ENCODE data around the gene STUM. TPM values are rescaled to one million over a fixed set of nuclear protein-coding genes. Genes with fewer than 3 reads are reported as not detected.
A peak's percentile ranks its signal among the peaks of the same experiment; 100 is the strongest.

STUM gene
- total and polyA plus RNA-seq, 2 donors (not counting 1 experiment from before 2014, with no cell fraction given) = 0.01 TPM; not detected in 1

GRCh38 chr1:226506921-226507320, 41.6 kb upstream of the STUM start:
- H3K4me2 ChIP-seq (ENCODE audit: extremely low read depth, insufficient read depth, low read length) = no peak overlapping the region
- no peaks in the 10 kb centered on the region for H3K4me1 ChIP-seq (ENCODE audit: control insufficient read depth, extremely low read depth, insufficient read depth, low read length)
- TF ChIP-seq EZH2 (IDR thresholded peaks at IDR 0.05; ENCODE audit: low read length, missing control alignments) = no peak
- TF ChIP-seq, protein P1, sequence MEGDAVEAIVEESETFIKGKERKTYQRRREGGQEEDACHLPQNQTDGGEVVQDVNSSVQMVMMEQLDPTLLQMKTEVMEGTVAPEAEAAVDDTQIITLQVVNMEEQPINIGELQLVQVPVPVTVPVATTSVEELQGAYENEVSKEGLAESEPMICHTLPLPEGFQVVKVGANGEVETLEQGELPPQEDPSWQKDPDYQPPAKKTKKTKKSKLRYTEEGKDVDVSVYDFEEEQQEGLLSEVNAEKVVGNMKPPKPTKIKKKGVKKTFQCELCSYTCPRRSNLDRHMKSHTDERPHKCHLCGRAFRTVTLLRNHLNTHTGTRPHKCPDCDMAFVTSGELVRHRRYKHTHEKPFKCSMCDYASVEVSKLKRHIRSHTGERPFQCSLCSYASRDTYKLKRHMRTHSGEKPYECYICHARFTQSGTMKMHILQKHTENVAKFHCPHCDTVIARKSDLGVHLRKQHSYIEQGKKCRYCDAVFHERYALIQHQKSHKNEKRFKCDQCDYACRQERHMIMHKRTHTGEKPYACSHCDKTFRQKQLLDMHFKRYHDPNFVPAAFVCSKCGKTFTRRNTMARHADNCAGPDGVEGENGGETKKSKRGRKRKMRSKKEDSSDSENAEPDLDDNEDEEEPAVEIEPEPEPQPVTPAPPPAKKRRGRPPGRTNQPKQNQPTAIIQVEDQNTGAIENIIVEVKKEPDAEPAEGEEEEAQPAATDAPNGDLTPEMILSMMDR (conservative IDR thresholded peaks at IDR 0.05 in 1 of 2, IDR thresholded peaks at IDR 0.05 in 1 of 2; ENCODE audit: low read depth in 1 of 2, low read length in 2 of 2) = no peak
- H3K36me3 ChIP-seq (ENCODE audit: control insufficient read depth, insufficient read depth, low read length) = no peaks in the 10 kb centered on the region
- no peaks in the 10 kb centered on the region for H4K20me1 ChIP-seq (ENCODE audit: control insufficient read depth, extremely low read depth, insufficient read depth, low read length)
- H3K4me3 ChIP-seq (replicated peaks in 1 of 4; ENCODE audit: control extremely low read depth in 1 of 4, insufficient read depth in 1 of 4, low read depth in 3 of 4, low read length in 4 of 4) = no peak overlapping the region
- no peak overlapping the region for H3K27ac ChIP-seq (ENCODE audit: insufficient read depth, low read length)
- H2AFZ ChIP-seq (ENCODE audit: low read length) = no peak overlapping the region
- no peak overlapping the region for H3K9ac ChIP-seq (ENCODE audit: insufficient read depth, low read length)
- H3K79me2 ChIP-seq (ENCODE audit: control insufficient read depth, insufficient read depth, low read length) = no peaks in the 10 kb centered on the region
- peaks cover 2% of the 10 kb centered on the region for H3K27me3 ChIP-seq (ENCODE audit: control insufficient read depth, insufficient read depth, low read length)
- H3K9me3 ChIP-seq (ENCODE audit: control insufficient read depth, insufficient read depth, low read depth, low read length) = no peaks in the 10 kb centered on the region
- DNase-seq (ENCODE audit: low read depth in 2 of 2) = no peak

DNA sequence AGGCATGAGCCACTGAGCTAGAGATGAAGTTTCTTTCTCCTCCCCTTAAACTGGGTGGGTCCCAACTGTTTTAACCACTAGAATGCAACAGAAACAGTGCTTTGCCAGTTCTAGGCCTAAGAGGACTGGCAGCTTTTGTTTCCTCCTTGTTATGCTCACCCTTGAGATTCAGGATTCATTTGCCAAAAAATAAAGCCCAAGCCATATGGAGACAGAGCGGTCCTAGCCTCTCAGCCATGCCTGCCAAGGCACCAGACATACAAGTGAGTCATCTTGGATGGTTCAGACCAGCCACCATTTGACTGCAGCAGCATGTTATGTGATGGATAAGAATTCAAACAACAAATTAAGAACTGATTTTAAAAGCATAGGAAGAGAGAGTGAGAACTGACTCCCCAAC, 38.1 kb upstream of the STUM start:
- H3K4me2 ChIP-seq (ENCODE audit: extremely low read depth, insufficient read depth, low read length) = no peak overlapping the region
- TF ChIP-seq EZH2 (IDR thresholded peaks at IDR 0.05; ENCODE audit: low read length, missing control alignments) = no peak
- TF ChIP-seq, protein P1 (conservative IDR thresholded peaks at IDR 0.05 in 1 of 2, IDR thresholded peaks at IDR 0.05 in 1 of 2; ENCODE audit: low read depth in 1 of 2, low read length in 2 of 2) = no peak
- H3K4me1 ChIP-seq (ENCODE audit: control insufficient read depth, extremely low read depth, insufficient read depth, low read length) = no peaks in the 10 kb centered on the region
- H3K9me3 ChIP-seq (ENCODE audit: control insufficient read depth, insufficient read depth, low read depth, low read length) = no peaks in the 10 kb centered on the region
- H2AFZ ChIP-seq (ENCODE audit: low read length) = no peak overlapping the region
- H3K4me3 ChIP-seq (replicated peaks in 1 of 4; ENCODE audit: control extremely low read depth in 1 of 4, insufficient read depth in 1 of 4, low read depth in 3 of 4, low read length in 4 of 4) = no peak overlapping the region
- peaks cover 2% of the 10 kb centered on the region for H3K27me3 ChIP-seq (ENCODE audit: control insufficient read depth, insufficient read depth, low read length)
- H3K79me2 ChIP-seq (ENCODE audit: control insufficient read depth, insufficient read depth, low read length) = no peaks in the 10 kb centered on the region
- no peaks in the 10 kb centered on the region for H4K20me1 ChIP-seq (ENCODE audit: control insufficient read depth, extremely low read depth, insufficient read depth, low read length)
- H3K36me3 ChIP-seq (ENCODE audit: control insufficient read depth, insufficient read depth, low read length) = no peaks in the 10 kb centered on the region
- peak in 1 of 2 donors; percentile 39 for DNase-seq (ENCODE audit: low read depth in 2 of 2)
- H3K9ac ChIP-seq (ENCODE audit: insufficient read depth, low read length) = no peak overlapping the region
- no peak overlapping the region for H3K27ac ChIP-seq (ENCODE audit: insufficient read depth, low read length)

DNA sequence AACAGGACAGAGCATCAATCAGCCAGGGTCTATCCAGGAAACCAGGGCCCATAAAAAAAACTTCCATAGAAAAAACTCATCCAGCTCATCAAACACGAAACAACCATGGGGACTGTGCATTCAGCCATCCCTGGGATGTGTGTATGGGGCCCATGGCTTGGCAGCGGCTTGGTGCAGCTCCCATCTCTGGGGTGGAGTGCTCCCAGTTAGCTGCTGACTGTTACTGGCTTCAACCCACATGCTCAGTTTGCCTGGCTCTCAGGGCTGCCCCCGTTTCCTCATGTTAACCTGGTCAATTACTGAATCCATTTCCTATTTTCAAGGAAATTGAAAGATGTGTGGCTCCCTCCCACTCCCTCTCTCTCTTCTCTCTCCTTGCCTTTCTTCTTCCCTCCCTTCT, 37.3 kb upstream of the STUM start:
- Histone ChIP-seq H3K4me1 (ENCODE audit: control insufficient read depth, extremely low read depth, insufficient read depth, low read length) (no peaks in the 10 kb centered on the region), H3K79me2 (ENCODE audit: control insufficient read depth, insufficient read depth, low read length) (no peaks in the 10 kb centered on the region), H3K27ac (ENCODE audit: insufficient read depth, low read length) (no peak overlapping the region), H2AFZ (ENCODE audit: low read length) (no peak overlapping the region), H3K9ac (ENCODE audit: insufficient read depth, low read length) (no peak overlapping the region), H4K20me1 (ENCODE audit: control insufficient read depth, extremely low read depth, insufficient read depth, low read length) (no peaks in the 10 kb centered on the region), H3K36me3 (ENCODE audit: control insufficient read depth, insufficient read depth, low read length) (no peaks in the 10 kb centered on the region), H3K27me3 (ENCODE audit: control insufficient read depth, insufficient read depth, low read length) (peaks cover 2% of the 10 kb centered on the region), H3K4me3 (replicated peaks in 1 of 4; ENCODE audit: control extremely low read depth in 1 of 4, insufficient read depth in 1 of 4, low read depth in 3 of 4, low read length in 4 of 4) (no peak overlapping the region), H3K4me2 (ENCODE audit: extremely low read depth, insufficient read depth, low read length) (no peak overlapping the region), H3K9me3 (ENCODE audit: control insufficient read depth, insufficient read depth, low read depth, low read length) (no peaks in the 10 kb centered on the region)
- TF ChIP-seq EZH2 (IDR thresholded peaks at IDR 0.05; ENCODE audit: low read length, missing control alignments) = no peak
- TF ChIP-seq, protein P1 (conservative IDR thresholded peaks at IDR 0.05 in 1 of 2, IDR thresholded peaks at IDR 0.05 in 1 of 2; ENCODE audit: low read depth in 1 of 2, low read length in 2 of 2) = no peak
- no peak for DNase-seq (ENCODE audit: low read depth in 2 of 2)

Data from fibroblast of lung (primary cell).